HepG2 (cell line): ENCODE data around the gene BMP8B. TPM values are rescaled to one million over a fixed set of nuclear protein-coding genes. Genes with fewer than 3 reads are reported as not detected.

Experiments used
- ATAC-seq: fragments of 200-7000 bp; cut with Tn5 transposase; 3 replicates; pipeline ENCODE4 v1.9.1; 2020; ENCODE audit warnings: mild to moderate bottlenecking, moderate library complexity
- BruUV-seq: library from RNA; stranded (reverse); fragments of 400-500 nt; replicated peaks from 2 replicates; lab custom pipeline; 2021; lab: Mats Ljungman, UMichigan
- CTCF ChIA-PET: fragments of 300-600 bp; formaldehyde crosslinking; extraction: SDS; loops from one replicate; lab custom pipeline; 2021; ENCODE audit warnings: low total read pairs, inconsistent platforms, low intra/inter-chr PET ratio; lab: Yijun Ruan, JAX
- POLR2A ChIA-PET: fragments of 350-600 bp; sonication (Branson Sonifier 250); formaldehyde crosslinking; loops from one replicate; lab custom pipeline; 2020; ENCODE audit warnings: antibody characterized with exemption, inconsistent platforms; lab: Yijun Ruan, JAX
- DNase-seq: peaks from one replicate; pipeline ENCODE4 v3.0.0-alpha.2; 2015; ENCODE audit warnings: low spot score
- FAIRE-seq: peaks from 3 replicates; lab custom pipeline; 2011; peaks lifted over from hg19 to GRCh38; lab: Jason Lieb, UNC
- H2AFZ ChIP-seq: one replicate; pipeline ENCODE4 v1.6.1; 2011; ENCODE audit warnings: low read length, inconsistent platforms
- H3K27ac ChIP-seq: fragments of 300-600 bp; 3 replicates; pipeline ENCODE4 v1.8.0; 2011; ENCODE audit warnings: mixed run types, mild to moderate bottlenecking, mixed read lengths, low read length, inconsistent platforms; ENCODE audit not compliant: insufficient read depth; ENCODE audit errors: extremely low read length
- H3K27me3 ChIP-seq, 2 experiments: fragments of 200-600 bp in 1 of 2; 2 replicates in 1 of 2; 3 replicates in 1 of 2; pipeline versions ENCODE4 v1.6.0 to v1.8.0; 2011; ENCODE audit warnings: low read length in 2 of 2, mild to moderate bottlenecking in 2 of 2, moderate library complexity in 2 of 2, inconsistent platforms in 1 of 2; ENCODE audit not compliant: insufficient read depth in 2 of 2, control insufficient read depth in 1 of 2
- H3K36me3 ChIP-seq, 2 experiments: fragments of 200-600 bp in 1 of 2; replicated peaks in 1 of 2; 2 replicates in 1 of 2; 3 replicates in 1 of 2; pipeline versions ENCODE4 v1.5.1 to v1.8.0; 2011; ENCODE audit warnings: low read length in 2 of 2, inconsistent platforms in 1 of 2; ENCODE audit not compliant: insufficient read depth in 2 of 2, control insufficient read depth in 1 of 2
- H3K4me1 ChIP-seq: 2 replicates; pipeline ENCODE4 v1.5.1; 2012; ENCODE audit warnings: low read length, inconsistent platforms; ENCODE audit not compliant: insufficient read depth
- H3K4me2 ChIP-seq: 2 replicates; pipeline ENCODE4 v1.6.0; 2011; ENCODE audit warnings: low read depth, low read length, inconsistent platforms
- H3K4me3 ChIP-seq, 3 experiments: fragments of 200-600 bp in 1 of 3; sonication (generic), shearing (Covaris generic) in 1 of 3; replicated peaks in 1 of 3; 2 replicates each; pipeline ENCODE4 v1.5.1; 2011 to 2016; ENCODE audit warnings: low read length in 3 of 3, inconsistent platforms in 2 of 3, low read depth in 2 of 3, mild to moderate bottlenecking in 2 of 3, control low read depth in 1 of 3, mixed read lengths in 1 of 3; ENCODE audit not compliant: insufficient read depth in 1 of 3
- H3K79me2 ChIP-seq: one replicate; pipeline ENCODE4 v1.6.1; 2011; ENCODE audit warnings: low read length, inconsistent platforms; ENCODE audit not compliant: insufficient read depth
- H3K9ac ChIP-seq: 2 replicates; pipeline ENCODE4 v1.6.0; 2011; ENCODE audit warnings: mild to moderate bottlenecking, low read depth, low read length, inconsistent platforms; ENCODE audit not compliant: insufficient read depth
- H3K9me3 ChIP-seq: 2 replicates; pipeline ENCODE4 v1.5.1; 2012; ENCODE audit warnings: mild to moderate bottlenecking, low read length
- H4K20me1 ChIP-seq: 2 replicates; pipeline ENCODE4 v1.6.0; 2011; ENCODE audit warnings: inconsistent platforms, mild to moderate bottlenecking, low read length, moderate library complexity; ENCODE audit not compliant: insufficient read depth
- CREM ChIP-seq, 2 experiments: sonication (generic) in 1 of 2; formaldehyde crosslinking in 1 of 2; IDR thresholded peaks; 2 replicates each; pipeline versions ENCODE4 v1.4.0 to v1.6.1; 2016 to 2020; ENCODE audit warnings: antibody characterized with exemption in 1 of 2, mild to moderate bottlenecking in 1 of 2, missing genetic modification reagents in 1 of 2
- HMGXB3 ChIP-seq: sonication (generic); formaldehyde crosslinking; IDR thresholded peaks from 2 replicates; pipeline ENCODE4 v1.4.0; 2020; ENCODE audit warnings: missing genetic modification reagents, borderline replicate concordance
- HNRNPUL1 ChIP-seq: fragments of 200-400 bp; formaldehyde crosslinking; IDR thresholded peaks from 2 replicates; pipeline ENCODE4 v1.6.1; 2017; ENCODE audit warnings: low read depth, mild to moderate bottlenecking, low read length, moderate library complexity
- MEIS1 ChIP-seq: sonication (generic); formaldehyde crosslinking; IDR thresholded peaks from 2 replicates; pipeline ENCODE4 v1.9.0; 2021; ENCODE audit warnings: mild to moderate bottlenecking, missing genetic modification reagents, moderate library complexity, borderline replicate concordance
- ZBTB7A ChIP-seq: sonication (generic); formaldehyde crosslinking; IDR thresholded peaks from 2 replicates; pipeline ENCODE4 v1.8.0; 2022; ENCODE audit warnings: mild to moderate bottlenecking, missing genetic modification reagents
- ZFP1 ChIP-seq: IDR thresholded peaks from 2 replicates; pipeline ENCODE4 v1.6.1; 2016
- ZNF33A ChIP-seq: sonication (generic); formaldehyde crosslinking; IDR thresholded peaks from 2 replicates; pipeline ENCODE4 v1.5.1; 2020; ENCODE audit warnings: missing genetic modification reagents, mild to moderate bottlenecking, moderate library complexity, borderline replicate concordance
- ZNF383 ChIP-seq: sonication (generic); formaldehyde crosslinking; IDR thresholded peaks from 2 replicates; pipeline ENCODE4 v1.4.0; 2020; ENCODE audit warnings: missing genetic modification reagents, mild to moderate bottlenecking, borderline replicate concordance
- ZNF577 ChIP-seq: sonication (generic); formaldehyde crosslinking; IDR thresholded peaks from 2 replicates; pipeline ENCODE4 v1.4.0; 2020; ENCODE audit warnings: mild to moderate bottlenecking, low read depth, missing genetic modification reagents, borderline replicate concordance
- ZSCAN9 ChIP-seq: IDR thresholded peaks from 2 replicates; pipeline ENCODE4 v1.6.1; 2016; ENCODE audit warnings: borderline replicate concordance
- whole genome bisulfite sequencing: methylation state at CpG from one replicate; pipeline ENCODE4 v1.1.6; 2017; ENCODE audit warnings: low lambda C conversion rate; 5-methylcytosine and 5-hydroxymethylcytosine counted together
- in situ Hi-C: cut with HindIII; loops from 2 replicates; pipeline ENCODE4 v1.10.0; 2017; ENCODE audit warnings: low pct_unique_long_range_greater_than_20kb; ENCODE audit not compliant: extremely low pct_ligation_motif_present
- intact Hi-C: fragments of 100-400 bp; cut with micrococcal nuclease; formaldehyde crosslinking; loops from one replicate; pipeline ENCODE4 v1.10.0; 2022; ENCODE audit not compliant: unreplicated experiment
- polyA plus RNA-seq, 8 experiments: library from polyadenylated mRNA; depleted of rRNA in 3 of 8; stranded (reverse) in 7 of 8; unstranded in 1 of 8; fragments of >200 nt; fragmentation: Illumina TruSeq in 4 of 8; extraction: Trizol in 4 of 8; gene quantifications; 2 replicates each; pipeline versions ENCODE4 v1.2.1 to v1.2.3, GENCODE V29; 2011 to 2016; ENCODE audit warnings: low read depth in 4 of 8, missing spikeins in 1 of 8, mixed read lengths in 1 of 8; ENCODE audit not compliant: insufficient read depth in 1 of 8
- total RNA-seq, 5 experiments: library from RNA; depleted of rRNA; stranded (reverse); fragments of >200 nt; fragmentation: Illumina TruSeq; extraction: Trizol; gene quantifications; 2 replicates each; pipeline ENCODE4 v1.2.3, GENCODE V29; 2016; ENCODE audit warnings: low read depth in 1 of 5

Gene BMP8B
- total and polyA plus RNA-seq, 2 of the 13 experiments (the other 11 are each of a cell fraction or from before 2014, with no cell fraction given), result 0.29 to 0.41 TPM

DNA sequence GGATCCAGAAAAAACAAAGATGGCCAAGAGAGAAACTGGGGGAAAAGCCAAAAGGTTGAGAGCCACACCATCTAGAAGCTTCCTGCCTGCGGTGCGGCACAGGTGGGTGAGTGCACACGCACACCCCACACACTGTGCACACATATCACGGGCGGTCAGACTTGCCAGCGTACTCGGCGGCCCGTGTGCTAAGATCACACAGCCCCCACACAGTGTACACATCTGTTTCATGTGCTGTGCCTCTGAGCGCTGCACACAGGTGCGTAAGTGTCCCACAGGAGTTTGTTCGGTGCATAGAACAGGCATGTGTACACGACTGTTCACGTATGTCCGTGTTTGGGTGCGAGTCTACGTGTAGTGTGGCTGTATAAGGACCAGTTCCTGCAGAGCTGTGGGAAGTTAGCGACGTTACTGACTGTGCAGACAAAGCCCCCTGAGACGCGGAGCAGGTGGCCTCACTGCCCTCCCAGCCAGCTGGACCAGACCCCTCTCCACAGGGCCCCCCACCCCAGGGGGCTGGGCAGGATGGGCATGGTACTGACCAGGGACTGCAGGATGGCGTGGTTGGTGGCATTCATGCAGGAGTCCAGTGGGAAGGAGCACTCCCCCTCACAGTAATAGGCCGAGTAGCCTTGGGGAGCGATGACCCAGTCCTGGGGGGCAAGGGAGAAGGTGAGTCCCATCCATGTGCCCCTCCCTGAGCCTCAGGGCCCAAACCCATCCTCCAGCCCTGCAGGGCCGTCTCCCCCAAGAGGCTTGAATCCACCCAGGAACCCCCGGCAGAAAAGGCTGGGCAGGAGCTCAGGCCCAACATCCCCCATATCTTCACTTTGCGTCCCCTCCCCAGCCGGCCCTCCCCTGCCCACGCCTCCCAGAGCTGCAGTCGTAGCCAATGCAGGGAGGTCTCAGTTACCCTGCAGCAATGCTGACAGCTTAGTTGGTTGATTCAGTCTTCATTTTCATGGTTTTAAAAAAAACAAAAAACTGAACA, 25.8 kb downstream of the BMP8B start (continued):
- TF ChIP-seq ZSCAN9 (no peak), ZFP1 (CRISPR knock-in tag) (no peak)

GRCh38 chr1:39761557-39762260, 27.0 kb downstream of the BMP8B start:
- ATAC-seq, result no peak
- Histone ChIP-seq H3K4me1 (peaks cover 2% of the 10 kb centered on the region; the same call in 1 of the 2 replicates), H3K36me3 (no peaks in the 10 kb centered on the region), H3K79me2 (no peaks in the 10 kb centered on the region), H3K9ac (no peak overlapping the region), H3K27ac (no peak overlapping the region), H3K4me3 (no peak overlapping the region), H3K9me3 (no peaks in the 10 kb centered on the region), H3K4me2 (no peak overlapping the region), H3K27me3 (no peaks in the 10 kb centered on the region; a peak in 1 of 5 replicates), H2AFZ (no peak overlapping the region), H4K20me1 (no peaks in the 10 kb centered on the region)
- POLR2A ChIA-PET, result no interaction called here
- TF ChIP-seq MEIS1 (CRISPR knock-in tag), result no peak
- 72% methylated on average over 16 of the region's 16 CpGs for WGBS
- CTCF ChIA-PET, result no interaction called here
- intact Hi-C loops (no loop called here), in situ Hi-C loops (no loop called here)
- FAIRE-seq, result no peak
- no peak for DNase-seq
- no TSS peak for BruUV-seq

DNA sequence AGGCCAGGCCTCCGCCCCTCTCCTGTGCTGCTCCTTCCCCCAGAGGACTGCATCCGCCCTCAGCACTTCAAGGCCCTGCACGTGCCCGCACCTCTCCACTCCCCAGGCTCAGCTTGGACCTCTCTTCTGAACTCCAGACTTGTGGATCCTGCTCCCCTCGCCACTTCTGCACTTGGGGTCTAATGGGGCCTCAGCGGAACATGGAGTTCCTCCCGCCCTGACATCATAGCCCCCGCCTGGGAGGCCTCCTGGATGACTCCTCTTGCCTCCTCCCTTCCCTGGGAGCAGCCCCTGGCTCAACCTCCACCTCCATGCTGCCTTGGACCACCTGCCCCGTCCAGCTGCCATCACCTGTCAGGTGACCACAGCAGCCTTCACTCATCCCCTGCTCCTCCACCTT, 27.6 kb downstream of the BMP8B start:
- CTCF ChIA-PET, result no interaction called here
- WGBS, result 49% methylated on average over 9 of the region's 9 CpGs
- Histone ChIP-seq H2AFZ (no peak overlapping the region), H3K4me2 (no peak overlapping the region), H3K27me3 (no peaks in the 10 kb centered on the region; a peak in 1 of 5 replicates), H3K36me3 (no peaks in the 10 kb centered on the region), H3K27ac (no peak overlapping the region), H3K4me3 (no peak overlapping the region), H3K9ac (no peak overlapping the region), H3K9me3 (no peaks in the 10 kb centered on the region), H3K4me1 (no peaks in the 10 kb centered on the region), H3K79me2 (no peaks in the 10 kb centered on the region), H4K20me1 (no peaks in the 10 kb centered on the region)
- intact Hi-C loops (no loop called here), in situ Hi-C loops (no loop called here)
- FAIRE-seq, result no peak
- BruUV-seq, result no TSS peak
- no peak for DNase-seq
- no peak for ATAC-seq
- POLR2A ChIA-PET, result no interaction called here
- TF ChIP-seq HMGXB3 (CRISPR knock-in tag), result no peak
- no peak for TF ChIP-seq HNRNPUL1
- TF ChIP-seq ZNF33A (CRISPR knock-in tag), result no peak
- no peak for TF ChIP-seq ZBTB7A
- no peak for TF ChIP-seq CREM (IDR thresholded peaks at IDR 0.05)
- TF ChIP-seq CREM (CRISPR knock-in tag; IDR thresholded peaks at IDR 0.05), result no peak
- TF ChIP-seq ZNF577 (CRISPR knock-in tag), result no peak
- no peak for TF ChIP-seq ZNF383 (CRISPR knock-in tag)
